ENCODE data around the gene BRWD1. TPM values are rescaled to one million over a fixed set of nuclear protein-coding genes. Genes with fewer than 3 reads are reported as not detected.

The BRWD1 gene
- polyA plus RNA-seq, 1 donor (not counting 4 experiments of a cell fraction or from before 2014, with no cell fraction given) = 15.1 TPM

DNA sequence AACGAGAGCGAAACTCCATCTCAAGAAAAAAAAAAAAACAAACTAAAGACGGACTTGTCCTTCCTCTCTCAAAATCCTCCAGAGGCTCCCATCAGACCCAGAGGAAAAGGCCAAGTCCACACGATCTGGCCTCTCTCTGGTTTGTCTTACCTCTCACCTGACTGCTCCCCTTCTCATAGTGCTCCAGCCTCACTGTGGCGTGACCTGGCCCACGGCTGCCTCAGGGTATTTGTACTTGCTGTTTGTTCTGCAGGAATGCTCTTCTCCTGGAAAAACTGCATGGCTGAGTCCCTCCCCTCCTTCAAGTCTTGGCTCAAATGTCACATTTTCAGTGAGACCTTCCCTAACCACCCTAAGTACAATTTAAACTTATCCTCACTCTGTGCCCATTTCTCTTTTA lies 8.0 kb upstream of the BRWD1 start:
- Histone ChIP-seq H3K79me2 (ENCODE audit: control insufficient read depth, insufficient read depth, low read length) (no peaks in the 10 kb centered on the region), H3K9me1 (ENCODE audit: control insufficient read depth, extremely low read depth, insufficient read depth, low read length) (no peaks in the 10 kb centered on the region), H3K4me1 (ENCODE audit: control insufficient read depth, extremely low read depth, insufficient read depth, low read length) (peaks cover 24% of the 10 kb centered on the region), H4K20me1 (ENCODE audit: control insufficient read depth, extremely low read depth, insufficient read depth, low read length) (no peaks in the 10 kb centered on the region), H3K27me3 (ENCODE audit: control insufficient read depth, extremely low read depth, insufficient read depth, low read length) (no peaks in the 10 kb centered on the region), H3K9ac (ENCODE audit: control insufficient read depth, extremely low read depth, insufficient read depth, low read length) (no peak overlapping the region), H3K9me3 (ENCODE audit: control insufficient read depth, low read depth, low read length) (no peaks in the 10 kb centered on the region), H3K36me3 (ENCODE audit: control insufficient read depth in 2 of 2, extremely low read depth in 1 of 2, insufficient read depth in 2 of 2, low read length in 2 of 2) (no peaks in the 10 kb centered on the region), H3K27ac (ENCODE audit: control insufficient read depth, insufficient read depth, low read length) (peak overlapping the region; percentile 56), H2AFZ (ENCODE audit: control insufficient read depth, low read length) (peak overlapping the region; percentile 17), H3K4me2 (ENCODE audit: control insufficient read depth, extremely low read depth, insufficient read depth, low read depth, low read length) (peak overlapping the region; percentile 68), H3K4me3 (ENCODE audit: control insufficient read depth in 2 of 3, extremely low read depth in 1 of 3, insufficient read depth in 2 of 3, low read depth in 1 of 3, low read length in 3 of 3) (no peak overlapping the region)
- TF ChIP-seq EZH2 (IDR thresholded peaks at IDR 0.05; ENCODE audit: low read length) (no peak), CTCF (optimal IDR thresholded peaks at IDR 0.05 in 1 of 3, IDR thresholded peaks at IDR 0.05 in 1 of 3, conservative IDR thresholded peaks at IDR 0.05 in 1 of 3; ENCODE audit: extremely low read depth in 1 of 3, insufficient read depth in 2 of 3, low read length in 3 of 3) (no peak)
- peak; percentile 60 for FAIRE-seq
- dilution Hi-C loops (cut with MboI; ENCODE audit: extremely low pct_ligation_motif_present, low sequenced_read_pairs) = no loop called here
- DNase-seq (ENCODE audit: low read depth, low spot score) = no peak

DNA sequence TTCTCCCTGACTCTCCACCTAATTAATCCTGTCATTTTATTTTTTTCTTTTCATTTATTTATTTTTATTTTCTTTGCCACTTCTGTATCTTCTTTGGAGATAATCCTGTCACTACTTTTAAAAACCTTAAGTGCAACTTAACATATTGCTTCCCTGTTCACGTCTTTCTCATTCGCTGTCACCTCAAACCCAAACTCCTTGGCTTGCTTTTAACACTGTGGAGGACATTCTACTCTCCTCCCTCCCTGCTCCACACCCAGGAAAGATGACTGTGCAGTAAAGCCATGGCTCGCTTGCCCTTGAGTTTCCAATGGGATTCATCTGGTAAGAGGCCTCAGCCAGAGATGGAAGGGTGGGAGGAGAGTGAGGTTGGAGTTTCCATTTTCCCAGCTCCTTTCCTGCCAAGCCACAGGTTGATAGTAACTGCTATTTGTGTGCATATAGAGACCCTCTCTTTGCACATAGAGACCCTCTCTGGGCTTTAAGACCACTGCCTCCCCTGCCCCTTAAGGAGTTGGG lies 6.4 kb upstream of the BRWD1 start:
- no peak overlapping the region for H3K9ac ChIP-seq (ENCODE audit: control insufficient read depth, extremely low read depth, insufficient read depth, low read length)
- no peaks in the 10 kb centered on the region for H4K20me1 ChIP-seq (ENCODE audit: control insufficient read depth, extremely low read depth, insufficient read depth, low read length)
- dilution Hi-C loops (cut with MboI; ENCODE audit: extremely low pct_ligation_motif_present, low sequenced_read_pairs) = no loop called here
- no peak overlapping the region for H3K27ac ChIP-seq (ENCODE audit: control insufficient read depth, insufficient read depth, low read length)
- TF ChIP-seq CTCF (optimal IDR thresholded peaks at IDR 0.05 in 1 of 3, IDR thresholded peaks at IDR 0.05 in 1 of 3, conservative IDR thresholded peaks at IDR 0.05 in 1 of 3; ENCODE audit: extremely low read depth in 1 of 3, insufficient read depth in 2 of 3, low read length in 3 of 3) (no peak), EZH2 (IDR thresholded peaks at IDR 0.05; ENCODE audit: low read length) (no peak)
- peak overlapping the region; percentile 30 for H2AFZ ChIP-seq (ENCODE audit: control insufficient read depth, low read length)
- H3K4me2 ChIP-seq (ENCODE audit: control insufficient read depth, extremely low read depth, insufficient read depth, low read depth, low read length) = no peak overlapping the region
- H3K36me3 ChIP-seq (ENCODE audit: control insufficient read depth in 2 of 2, extremely low read depth in 1 of 2, insufficient read depth in 2 of 2, low read length in 2 of 2) = no peaks in the 10 kb centered on the region
- no peak for FAIRE-seq
- no peaks in the 10 kb centered on the region for H3K9me3 ChIP-seq (ENCODE audit: control insufficient read depth, low read depth, low read length)
- H3K27me3 ChIP-seq (ENCODE audit: control insufficient read depth, extremely low read depth, insufficient read depth, low read length) = no peaks in the 10 kb centered on the region
- no peaks in the 10 kb centered on the region for H3K9me1 ChIP-seq (ENCODE audit: control insufficient read depth, extremely low read depth, insufficient read depth, low read length)
- no peak for DNase-seq (ENCODE audit: low read depth, low spot score)
- no peaks in the 10 kb centered on the region for H3K79me2 ChIP-seq (ENCODE audit: control insufficient read depth, insufficient read depth, low read length)
- no peak overlapping the region for H3K4me3 ChIP-seq (ENCODE audit: control insufficient read depth in 2 of 3, extremely low read depth in 1 of 3, insufficient read depth in 2 of 3, low read depth in 1 of 3, low read length in 3 of 3)
- H3K4me1 ChIP-seq (ENCODE audit: control insufficient read depth, extremely low read depth, insufficient read depth, low read length) = peaks cover 36% of the 10 kb centered on the region

Data from keratinocyte (primary cell).